HuH-7 (cell line): Measurements from ENCODE around the gene TMIGD2.
A peak's percentile ranks its signal among the peaks of the same experiment; 100 is the strongest.
"Not testable (repeated sequence)": the region's sequence is repeated elsewhere in the genome, so short reads cannot be mapped to it uniquely, and the experiment has no call there.

Source experiments
- DNase-seq: peaks from one replicate; pipeline ENCODE4 v3.0.0; 2011; ENCODE audit warnings: low spot score

TMIGD2 gene, protein sequence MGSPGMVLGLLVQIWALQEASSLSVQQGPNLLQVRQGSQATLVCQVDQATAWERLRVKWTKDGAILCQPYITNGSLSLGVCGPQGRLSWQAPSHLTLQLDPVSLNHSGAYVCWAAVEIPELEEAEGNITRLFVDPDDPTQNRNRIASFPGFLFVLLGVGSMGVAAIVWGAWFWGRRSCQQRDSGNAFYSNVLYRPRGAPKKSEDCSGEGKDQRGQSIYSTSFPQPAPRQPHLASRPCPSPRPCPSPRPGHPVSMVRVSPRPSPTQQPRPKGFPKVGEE

DNA sequence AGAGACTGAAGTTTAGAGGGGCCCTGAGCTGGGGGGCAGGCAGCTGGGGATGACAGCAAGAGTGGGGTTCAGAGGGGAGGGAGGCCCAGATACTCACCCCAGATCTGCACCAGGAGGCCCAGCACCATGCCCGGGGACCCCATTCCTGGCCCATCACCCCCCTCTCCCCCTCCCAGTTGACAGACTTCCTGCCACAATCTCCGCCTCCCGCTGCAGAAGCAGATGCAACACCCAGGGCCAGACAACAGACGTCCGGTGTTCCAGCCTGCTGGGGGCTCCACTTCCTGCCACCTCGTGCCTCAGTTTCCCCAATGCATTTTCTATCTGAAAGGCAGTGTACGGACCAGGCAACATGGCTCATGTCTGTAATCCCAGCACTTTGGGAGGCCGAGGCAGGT lies at the start of gene TMIGD2:
Gene TMIGD2, minus strand, starts transcription at position 147 of the 398 bp plus-strand sequence. Its CDS starts 4 bp downstream, at position 143.
- DNase-seq, result no peak

DNA sequence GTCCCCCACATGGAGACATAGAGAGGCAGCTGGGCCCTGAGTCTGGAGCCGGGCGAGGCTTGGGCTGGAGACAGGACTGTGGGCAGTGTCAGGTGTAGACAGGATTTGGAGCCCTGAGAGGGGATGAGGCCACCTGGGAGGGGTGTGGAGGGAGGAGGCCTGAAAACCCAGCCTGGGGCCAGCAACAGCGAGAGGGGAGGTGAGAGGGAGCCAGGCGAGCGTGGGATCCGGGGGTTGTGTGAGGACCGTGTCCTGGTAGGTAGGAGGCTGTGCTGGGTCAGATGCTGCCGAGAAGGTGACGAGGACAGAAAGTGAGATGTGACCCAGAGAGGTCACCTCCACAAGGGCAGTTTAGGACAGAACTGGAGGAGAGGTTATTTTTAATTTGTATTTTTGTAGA lies 48.5 kb upstream of the TMIGD2 start:
- no peak for DNase-seq

DNA sequence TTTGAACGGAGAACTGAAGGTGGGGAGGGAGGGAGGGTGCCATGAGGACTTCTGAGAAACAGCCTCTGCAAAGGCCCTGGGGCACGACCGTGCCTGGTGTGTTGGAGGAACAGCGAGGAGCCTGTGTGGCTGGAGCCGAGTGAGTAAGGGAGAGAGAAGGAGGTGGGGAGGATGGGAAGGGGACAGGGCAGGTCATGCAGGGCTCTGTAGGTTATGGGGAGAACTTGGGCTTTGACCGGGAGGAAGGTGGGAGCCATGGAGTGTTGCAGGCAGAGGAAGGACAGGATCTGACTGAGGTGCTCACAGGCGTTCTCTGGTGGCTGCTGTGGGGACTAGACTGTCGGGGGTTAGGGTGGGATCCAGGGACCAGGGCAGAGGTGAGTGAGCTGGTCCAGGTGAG lies 47.9 kb upstream of the TMIGD2 start:
- DNase-seq, result no peak

DNA sequence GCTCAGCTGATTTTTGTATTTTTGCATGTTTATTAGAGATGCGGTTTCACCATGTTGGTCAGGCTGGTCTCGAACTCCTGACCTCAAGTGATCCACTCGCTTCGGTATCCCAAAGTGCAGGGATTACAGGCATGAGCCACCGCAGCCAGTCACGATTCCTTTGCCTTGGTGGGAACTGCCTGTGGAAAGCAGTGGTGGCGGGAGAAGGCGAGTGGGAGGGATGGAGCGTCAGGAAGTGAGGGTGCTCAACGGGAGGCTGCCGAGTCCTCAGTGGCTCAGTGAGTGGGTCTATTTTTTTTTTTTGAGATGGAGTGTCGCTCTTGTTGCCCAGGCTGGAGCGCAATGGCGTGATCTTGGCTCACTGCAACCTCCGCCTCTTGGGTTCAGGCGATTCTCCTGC lies 47.0 kb upstream of the TMIGD2 start:
- not testable (repeated sequence) for DNase-seq

DNA sequence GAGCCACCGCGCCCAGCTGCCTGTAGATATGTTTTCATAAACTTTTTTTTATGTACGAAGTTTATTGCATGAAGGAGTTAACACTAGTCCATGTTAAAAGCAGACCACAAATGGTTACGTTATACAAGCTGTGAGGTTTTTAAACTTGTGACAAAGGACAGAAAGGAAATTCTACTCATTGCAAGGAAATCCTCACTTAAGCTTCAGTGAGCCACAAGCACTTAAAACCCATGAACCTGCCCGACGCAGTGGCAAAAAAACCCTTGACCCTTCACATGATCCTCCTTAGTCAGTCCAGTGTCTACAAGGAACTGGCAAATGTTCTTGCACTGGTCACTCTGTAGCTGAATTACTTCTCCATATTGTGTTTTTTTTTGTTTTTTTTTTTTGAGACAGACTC lies 45.3 kb upstream of the TMIGD2 start:
- DNase-seq, result no peak

DNA sequence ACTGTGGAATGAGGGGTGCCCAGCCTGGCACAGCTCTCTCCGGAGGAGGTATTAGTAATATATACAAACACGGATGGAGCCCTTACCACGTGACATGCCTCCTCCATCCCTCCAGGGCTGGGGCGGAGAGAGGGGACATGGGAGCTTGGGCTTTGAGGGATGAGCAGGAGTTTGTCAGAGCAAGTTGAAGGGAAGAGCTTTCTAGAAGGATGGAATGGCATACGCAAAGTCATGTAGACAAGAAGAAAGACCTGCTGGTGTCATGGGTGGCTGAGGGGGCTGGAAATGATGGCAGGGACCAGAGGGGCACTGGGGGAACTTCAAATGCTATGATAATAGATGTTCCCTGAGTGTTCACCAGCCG lies 43.8 kb upstream of the TMIGD2 start:
- DNase-seq, result no peak

DNA sequence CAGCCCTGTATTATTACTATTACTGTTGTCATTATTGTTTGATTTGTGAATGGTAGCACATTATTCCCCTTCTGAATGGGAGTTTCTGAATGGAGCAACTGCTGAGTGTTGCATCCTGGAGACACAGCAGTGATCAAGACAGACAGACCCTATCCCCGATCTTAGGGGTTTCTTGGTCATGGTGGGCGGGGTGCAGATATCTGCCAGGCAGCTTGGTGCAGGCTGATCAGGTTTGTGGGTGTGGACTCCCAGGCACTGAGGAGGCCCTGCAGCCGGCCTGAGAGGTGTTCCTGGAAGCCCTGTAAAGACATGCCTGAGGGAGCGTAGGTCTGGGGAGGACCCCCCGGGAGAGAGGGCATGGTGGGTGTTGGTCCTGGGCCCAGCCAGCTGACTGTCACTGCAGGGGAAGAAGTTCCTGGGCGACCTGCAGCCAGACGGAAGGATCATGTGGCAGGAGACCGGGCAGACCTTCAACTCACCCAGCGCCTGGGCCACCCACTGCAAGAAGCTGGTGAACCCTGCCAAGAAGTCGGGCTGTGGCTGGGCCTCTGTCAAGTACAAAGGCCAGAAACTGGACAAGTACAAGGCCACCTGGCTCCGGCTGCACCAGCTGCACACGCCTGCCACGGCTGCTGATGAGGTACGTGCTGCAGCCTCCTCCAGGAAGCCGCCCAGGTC lies 43.3 kb upstream of the TMIGD2 start:
- no peak for DNase-seq

DNA sequence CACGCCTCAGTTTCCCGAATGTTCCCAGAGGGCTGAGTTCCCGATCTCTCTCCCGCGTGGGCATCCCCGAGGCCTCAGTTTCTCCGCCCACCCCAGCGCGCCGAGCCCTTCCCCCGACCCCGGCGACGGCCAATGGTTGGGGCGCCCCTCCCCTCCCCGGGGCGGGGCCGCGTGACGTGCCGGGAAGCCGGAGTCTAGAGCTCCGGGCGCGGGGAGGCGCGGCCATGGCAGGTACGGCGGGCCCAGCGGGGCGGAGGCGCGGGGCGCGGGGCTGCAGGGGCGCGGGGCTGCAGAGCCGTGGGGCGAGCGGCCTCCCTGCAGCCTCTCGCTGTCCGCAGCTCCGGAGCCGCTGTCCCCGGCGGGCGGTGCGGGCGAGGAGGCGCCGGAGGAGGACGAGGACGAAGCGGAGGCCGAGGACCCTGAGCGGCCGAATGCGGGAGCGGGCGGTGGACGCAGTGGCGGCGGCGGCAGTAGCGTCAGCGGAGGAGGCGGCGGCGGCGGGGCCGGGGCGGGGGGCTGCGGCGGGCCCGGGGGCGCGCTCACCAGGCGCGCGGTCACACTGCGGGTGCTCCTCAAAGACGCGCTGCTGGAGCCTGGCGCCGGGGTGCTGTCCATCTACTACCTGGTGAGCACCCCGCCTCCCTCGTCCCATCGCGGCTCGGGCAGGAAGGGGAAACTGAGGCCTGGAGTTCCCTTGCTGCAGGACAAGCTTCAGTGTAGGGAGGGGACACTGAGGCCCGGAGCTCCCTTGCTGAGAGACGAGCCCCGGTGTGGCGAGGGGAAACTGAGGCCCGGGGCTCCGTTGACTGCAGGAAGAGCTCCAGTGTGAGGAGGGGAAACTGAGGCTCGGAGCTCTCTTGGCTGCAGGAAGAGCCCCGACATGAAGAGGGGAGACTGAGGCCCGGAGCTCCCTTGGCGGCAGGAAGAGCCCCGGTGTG lies 41.5 kb upstream of the TMIGD2 start, which contains the start of gene MPND:
Gene MPND, plus strand, starts transcription at position 193 of the 938 bp plus-strand sequence. Its CDS starts 32 bp downstream, at position 225.
- peak; percentile 69 for DNase-seq

DNA sequence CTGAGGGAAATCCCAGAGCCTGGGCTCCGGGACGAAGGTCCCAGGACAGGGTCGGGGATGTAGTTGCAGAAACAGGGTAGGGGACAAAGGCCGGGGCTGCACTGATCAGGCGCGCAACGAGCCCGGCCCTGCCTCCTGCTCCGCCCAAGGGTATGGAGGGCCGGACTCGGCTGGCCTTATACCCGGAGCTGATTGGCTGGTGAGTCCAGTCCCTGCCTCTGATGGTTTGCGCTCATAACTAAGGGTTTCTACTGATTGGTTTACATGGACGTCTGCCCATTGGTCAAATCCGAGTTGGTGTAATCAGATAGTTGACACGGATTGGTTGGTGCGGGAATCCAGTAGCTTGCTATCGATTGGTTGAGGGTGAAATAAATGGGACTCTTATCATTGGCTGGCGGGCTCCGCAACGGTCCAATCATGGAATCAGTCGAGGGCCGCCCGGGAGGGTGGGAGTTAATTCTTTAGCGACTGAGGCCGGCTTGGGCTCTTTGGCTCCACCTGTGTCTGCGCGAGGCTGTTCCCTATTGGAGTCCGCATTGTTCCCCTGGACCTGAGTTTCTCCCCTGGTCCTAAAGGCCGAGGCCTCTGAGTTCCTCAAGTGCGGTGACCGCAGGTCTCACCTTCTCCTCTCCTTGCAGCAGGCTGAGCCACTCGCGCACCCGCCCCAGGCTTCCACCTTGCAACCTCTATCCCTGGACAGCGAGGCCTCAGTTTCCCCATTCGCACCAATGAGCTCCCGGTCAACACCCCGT lies 40.6 kb upstream of the TMIGD2 start:
- DNase-seq, result peak; percentile 89

DNA sequence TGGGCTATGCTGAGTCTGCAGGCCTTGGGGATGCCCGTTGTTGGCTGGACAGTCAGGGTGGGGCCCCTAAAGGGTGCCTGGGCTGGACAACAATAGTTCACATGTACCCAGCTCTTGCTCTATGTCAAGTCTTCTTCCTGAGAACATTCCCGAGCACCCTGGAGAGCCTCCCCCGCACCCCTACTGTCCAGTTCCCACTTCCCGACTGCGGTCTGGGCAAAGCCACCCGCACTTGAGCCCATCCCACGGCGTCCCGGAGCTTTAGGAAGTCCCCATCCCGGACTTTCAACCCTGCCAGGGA lies 40.1 kb upstream of the TMIGD2 start:
- no peak for DNase-seq

DNA sequence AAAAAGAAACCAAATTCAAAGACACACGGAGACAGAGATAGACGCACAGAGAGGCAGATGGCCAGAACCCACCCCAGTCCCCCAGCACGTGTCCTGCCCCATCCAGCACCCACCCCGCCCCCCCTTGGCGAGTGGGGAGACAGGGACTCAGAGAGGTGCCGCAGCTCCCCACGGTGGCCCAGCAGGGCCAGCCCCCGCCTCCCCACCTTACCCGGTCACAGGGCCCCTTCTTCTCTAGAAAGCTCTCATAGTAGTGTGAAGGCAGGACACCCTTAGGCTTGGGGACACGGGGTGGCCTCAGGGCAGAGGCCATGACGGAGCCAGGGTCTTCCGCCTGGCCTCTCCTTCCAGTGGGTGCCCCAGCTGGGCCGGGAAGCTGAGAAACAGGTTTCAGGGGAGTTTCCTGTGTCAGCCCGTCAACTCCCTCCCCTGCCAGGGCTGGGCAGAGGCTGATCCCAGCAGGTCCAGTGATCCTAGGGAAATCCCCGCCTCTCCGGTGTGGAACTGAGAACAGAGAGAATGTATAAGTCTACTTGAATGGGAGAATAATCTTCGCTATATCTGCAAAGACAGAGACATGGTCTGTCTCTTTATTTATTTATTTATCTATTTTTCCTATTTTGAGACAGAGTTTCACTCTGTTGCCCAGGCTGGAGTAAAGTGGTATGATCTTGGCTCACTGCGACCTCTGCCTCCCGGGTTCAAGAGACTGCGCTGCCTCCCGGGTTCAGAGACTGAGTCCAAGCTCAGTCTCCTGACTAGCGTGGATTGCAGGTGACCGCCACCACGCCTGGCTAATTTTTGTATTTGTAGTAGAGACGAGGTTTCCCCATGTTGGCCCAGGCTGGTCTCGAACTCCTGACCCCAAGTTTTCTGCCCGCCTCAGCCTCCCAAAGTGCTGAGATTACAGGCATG lies 36.5 kb upstream of the TMIGD2 start, which contains the start of gene STAP2:
Gene STAP2, minus strand, starts transcription at position 387 of the 915 bp plus-strand sequence. Its CDS starts 74 bp downstream, at position 313.
- DNase-seq, result no peak

DNA sequence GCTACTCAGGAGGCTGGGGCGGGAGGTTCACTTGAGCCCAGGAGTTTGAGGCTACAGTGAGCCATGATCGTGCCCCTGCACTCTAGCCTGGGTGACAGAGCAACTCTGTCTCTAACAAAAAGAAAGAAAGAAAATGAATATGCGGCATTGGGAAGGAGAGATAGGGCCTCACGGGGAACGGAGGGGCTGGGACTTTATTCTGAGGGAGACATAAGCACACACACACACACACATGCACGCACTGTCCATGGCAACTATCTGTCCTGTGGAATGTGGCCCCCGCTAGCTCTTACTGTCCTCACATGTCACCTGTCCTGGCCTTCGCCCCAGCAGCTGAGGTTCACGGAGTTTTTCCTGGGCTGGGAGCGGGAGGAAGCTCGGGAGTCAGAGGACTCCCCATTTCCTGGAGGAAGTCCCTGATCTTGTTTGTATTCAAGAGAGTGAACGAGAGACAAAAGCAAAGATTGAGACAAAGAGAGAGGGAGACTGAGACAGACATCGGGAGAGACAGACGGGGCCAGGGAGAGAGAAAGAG lies 35.8 kb upstream of the TMIGD2 start:
- no peak for DNase-seq

DNA sequence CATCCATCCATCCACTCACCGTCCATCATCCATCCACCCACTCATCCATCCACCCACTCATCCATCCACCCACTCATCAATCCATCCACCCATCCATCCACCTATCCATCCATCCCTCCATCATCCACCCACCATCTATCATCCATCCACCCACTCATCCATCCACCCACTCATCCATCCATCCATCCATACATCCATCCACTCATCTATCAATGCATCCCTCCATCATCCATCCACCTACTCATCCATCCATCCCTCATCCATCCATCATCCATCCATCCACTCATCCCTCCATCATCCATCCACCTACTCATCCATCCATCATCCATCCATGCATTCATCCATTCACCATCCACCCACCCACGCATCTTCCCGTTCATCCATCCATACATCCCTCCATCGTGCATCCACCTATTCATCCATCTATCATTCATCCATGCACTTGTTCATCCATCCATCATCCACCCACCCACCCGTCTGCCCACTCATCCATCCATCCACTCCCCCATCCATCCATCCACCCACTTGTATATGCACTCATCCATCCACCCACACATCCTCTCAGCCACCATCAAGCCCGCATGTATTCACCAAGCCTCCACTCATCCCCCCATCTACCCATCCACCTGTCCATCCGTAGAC lies 32.9 kb upstream of the TMIGD2 start:
- no peak for DNase-seq

DNA sequence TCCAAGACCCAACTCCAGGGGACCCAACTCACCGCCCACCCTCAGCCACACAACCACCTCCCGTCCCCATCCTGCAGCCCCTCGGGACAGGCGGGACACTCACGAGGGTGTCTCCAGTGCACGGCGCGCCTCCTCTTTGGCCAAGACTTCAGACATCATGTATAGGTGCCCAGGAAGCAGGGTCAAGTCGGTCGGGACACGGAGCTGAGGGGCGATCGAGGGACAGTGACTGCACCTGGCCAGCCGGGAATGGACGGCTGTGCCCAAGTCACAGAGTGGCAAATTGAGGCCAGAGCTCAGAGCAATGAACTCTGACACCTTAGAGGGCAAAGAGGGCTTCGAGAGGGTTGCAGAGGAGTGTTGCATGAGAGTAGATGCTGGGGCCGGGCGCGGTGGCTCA lies 27.7 kb upstream of the TMIGD2 start:
- DNase-seq, result no peak

DNA sequence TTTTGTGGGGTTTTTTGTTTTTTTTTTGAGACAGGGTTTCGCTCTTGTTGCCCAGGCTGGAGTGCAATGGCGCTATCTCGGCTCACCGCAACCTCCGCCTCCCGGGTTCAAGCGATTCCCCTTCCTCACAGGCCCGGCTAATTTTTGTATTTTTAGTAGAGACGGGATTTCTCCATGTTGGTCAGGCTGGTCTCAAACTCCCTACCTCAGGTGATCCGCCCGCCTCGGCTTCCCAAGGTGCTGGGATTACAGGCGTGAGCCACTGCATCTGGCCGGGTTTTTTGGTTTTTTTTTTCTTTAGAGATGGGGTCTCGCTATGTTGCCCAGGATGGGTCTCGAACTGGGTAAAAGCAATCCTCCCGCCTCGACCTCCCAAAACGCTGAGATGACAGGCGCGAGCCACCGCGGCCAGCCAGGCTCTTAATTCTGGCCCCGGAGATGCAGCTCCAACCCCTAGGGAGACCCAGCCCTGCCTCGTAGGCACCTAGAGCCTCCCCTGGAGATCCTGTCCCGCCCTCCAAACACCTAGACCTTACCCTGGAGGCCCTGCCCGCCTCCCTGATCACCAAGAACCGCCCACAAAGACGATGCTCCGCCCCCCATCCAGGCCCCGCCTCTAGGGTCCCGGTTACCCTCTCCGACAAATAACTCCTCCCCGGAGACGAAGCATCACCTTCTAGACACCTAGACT lies 26.9 kb upstream of the TMIGD2 start:
- peak; percentile 58 for DNase-seq

DNA sequence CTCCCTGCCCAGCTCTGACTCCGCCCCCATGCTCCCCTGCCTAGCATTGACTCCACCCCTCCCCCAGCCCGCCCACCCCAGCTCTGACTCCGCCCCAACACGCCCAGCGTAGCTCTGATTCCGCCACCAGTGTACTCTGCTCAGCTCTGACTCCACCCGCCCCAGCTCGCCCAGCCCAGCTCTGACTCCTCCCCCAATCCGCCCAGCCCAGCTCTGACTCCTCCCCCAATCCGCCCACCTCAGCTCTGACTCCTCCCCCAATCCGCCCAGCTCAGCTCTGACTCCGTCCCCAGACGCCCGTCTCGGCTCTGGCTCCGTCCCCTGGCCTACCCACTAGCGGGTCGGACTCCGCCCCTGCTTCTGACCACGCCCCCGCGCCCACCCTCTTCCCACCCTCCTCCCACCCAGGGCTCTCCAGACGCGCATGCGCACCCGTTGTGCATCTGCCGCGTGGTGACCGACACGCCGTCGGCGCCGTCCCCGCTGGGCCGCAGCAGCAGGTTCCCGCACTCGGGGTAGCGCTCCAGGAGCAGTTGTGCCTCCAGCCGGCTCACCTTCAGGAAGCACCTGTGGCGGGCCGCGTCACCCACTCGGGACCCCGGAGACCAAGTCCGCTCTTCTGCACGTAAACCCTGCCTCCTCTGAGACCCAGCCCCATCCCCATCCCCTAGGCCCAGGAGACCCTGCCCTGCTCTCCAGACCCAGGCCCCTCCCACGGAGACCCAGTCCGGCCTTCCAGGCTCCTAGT lies 26.2 kb upstream of the TMIGD2 start:
- DNase-seq, result peak; percentile 94

DNA sequence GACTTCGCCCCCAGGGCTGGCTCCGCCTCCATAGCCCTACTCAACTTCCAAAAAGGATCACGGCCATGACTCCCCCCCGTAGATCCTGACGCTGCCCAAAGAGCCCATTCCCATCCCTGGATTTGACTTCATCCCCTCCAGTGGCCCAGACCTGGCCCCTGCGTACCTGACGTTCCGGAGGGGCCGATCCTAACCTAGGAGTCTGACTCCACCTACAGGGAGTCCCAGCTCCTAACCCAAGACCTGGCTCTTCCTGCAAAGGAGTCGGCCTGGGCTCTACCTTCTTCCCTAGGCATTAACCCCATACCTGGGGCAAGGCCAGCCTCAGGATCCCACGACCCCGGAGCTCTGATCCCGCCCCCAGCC lies 25.7 kb upstream of the TMIGD2 start:
- DNase-seq, result no peak

DNA sequence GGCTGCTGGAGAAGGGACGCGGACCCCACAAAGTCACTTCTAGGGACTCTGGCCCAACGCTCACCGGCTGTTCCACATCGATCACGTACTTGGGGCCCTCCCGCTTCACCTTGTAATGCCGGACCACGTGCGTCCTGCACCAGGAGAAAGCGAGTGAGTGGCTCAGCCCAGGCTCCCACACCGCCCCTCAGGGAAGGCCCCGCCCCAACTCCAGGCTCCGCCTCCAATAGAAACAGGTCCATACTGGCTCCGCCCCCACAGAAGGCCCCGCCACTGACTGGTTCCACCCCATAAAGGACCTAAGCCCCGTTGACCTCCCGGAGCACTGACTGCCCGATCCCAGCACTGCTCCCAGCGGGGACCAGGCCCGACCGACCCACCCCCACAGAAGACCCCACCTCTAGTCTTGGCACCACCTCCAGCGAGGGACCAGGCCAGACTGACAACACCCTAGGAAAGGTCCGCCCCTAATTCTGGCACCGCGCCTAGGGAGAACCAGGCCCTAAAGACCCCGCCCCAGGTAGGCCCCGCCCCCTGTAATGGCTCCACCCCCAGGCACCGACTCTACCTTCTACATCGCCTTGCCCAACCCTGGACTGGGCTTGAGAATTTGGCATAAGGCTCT lies 25.2 kb upstream of the TMIGD2 start:
- DNase-seq, result no peak
